Right lung (tissue), 5 donors: ENCODE measurements around the gene ADM. TPM values are rescaled to one million over a fixed set of nuclear protein-coding genes. Genes with fewer than 3 reads are reported as not detected.

Experiments used
- polyA plus RNA-seq, 5 donors: library from polyadenylated mRNA; unstranded; fragments of 120-200 nt; gene quantifications; one replicate each; pipeline versions ENCODE4 v1.2.1 to v1.2.3, GENCODE V29; 2013; ENCODE audit warnings: inconsistent platforms in 1 of 5, low replicate concordance in 1 of 5; ENCODE audit not compliant: insufficient read length in 5 of 5, insufficient read depth in 1 of 5

The ADM gene
- polyA plus RNA-seq, 5 donors = 10.2 to 19.4 (median 12.3) TPM

Other genes starting within 250 kb of the ADM start
- 10 to 100 TPM; 40.8 to 61.2 (median 50.1) TPM for gene SBF2, start 10.9 kb upstream of the ADM start, polyA plus RNA-seq
- gene AMPD3, start 150.2 kb downstream of the ADM start, polyA plus RNA-seq = 10 to 100 TPM in 1 of 5 donors, 1 to 10 TPM in 4; 6.1 to 10.4 (median 7.4) TPM
- gene RNF141, start 236.1 kb downstream of the ADM start, polyA plus RNA-seq = 10 to 100 TPM; 28.8 to 45.0 (median 37.3) TPM